Stomach smooth muscle (tissue), 2 donors: ENCODE measurements around the gene STAP2.
"Not testable (repeated sequence)": the region's sequence is repeated elsewhere in the genome, so short reads cannot be mapped to it uniquely, and the experiment has no call there.

ENCODE experiments used
- H3K27ac ChIP-seq: one replicate; pipeline ENCODE4 v1.7.0; 2013; ENCODE audit warnings: mild to moderate bottlenecking, low read length, inconsistent platforms
- H3K27me3 ChIP-seq, 2 donors: one replicate each; pipeline ENCODE4 v1.7.0; 2013; ENCODE audit warnings: low read length in 2 of 2; ENCODE audit not compliant: insufficient read depth in 2 of 2, control insufficient read depth in 1 of 2
- H3K36me3 ChIP-seq, 2 donors: one replicate each; pipeline ENCODE4 v1.7.0; 2013; ENCODE audit warnings: low read length in 2 of 2; ENCODE audit not compliant: control insufficient read depth in 2 of 2, insufficient read depth in 2 of 2
- H3K4me1 ChIP-seq: one replicate; pipeline ENCODE4 v1.7.0; 2013; ENCODE audit warnings: low read length; ENCODE audit not compliant: control insufficient read depth, insufficient read depth
- H3K4me3 ChIP-seq, 2 donors: one replicate each; pipeline ENCODE4 v1.7.0; 2013; ENCODE audit warnings: low read length in 2 of 2
- H3K9ac ChIP-seq, 2 donors: one replicate each; pipeline ENCODE4 v1.7.0; 2013; ENCODE audit warnings: low read length in 2 of 2, mild to moderate bottlenecking in 1 of 2
- H3K9me3 ChIP-seq, 2 donors: one replicate each; pipeline ENCODE4 v1.7.0; 2013; ENCODE audit warnings: low read length in 2 of 2; ENCODE audit not compliant: control insufficient read depth in 2 of 2
- donor health status: healthy.
- donor health status: Pancreatic carcinoma.

STAP2 gene

GRCh38 chr19:4278010-4278409 lies 60.6 kb downstream of the STAP2 start:
- no peak overlapping the region for H3K27ac ChIP-seq
- H3K27me3 ChIP-seq: peaks cover 21 to 32% of the 10 kb centered on the region in 2 donors
- no peak overlapping the region for H3K4me3 ChIP-seq
- H3K9ac ChIP-seq: no peak overlapping the region
- H3K36me3 ChIP-seq: no peaks in the 10 kb centered on the region
- peaks cover 9% of the 10 kb centered on the region for H3K4me1 ChIP-seq
- H3K9me3 ChIP-seq: no peaks in the 10 kb centered on the region

DNA sequence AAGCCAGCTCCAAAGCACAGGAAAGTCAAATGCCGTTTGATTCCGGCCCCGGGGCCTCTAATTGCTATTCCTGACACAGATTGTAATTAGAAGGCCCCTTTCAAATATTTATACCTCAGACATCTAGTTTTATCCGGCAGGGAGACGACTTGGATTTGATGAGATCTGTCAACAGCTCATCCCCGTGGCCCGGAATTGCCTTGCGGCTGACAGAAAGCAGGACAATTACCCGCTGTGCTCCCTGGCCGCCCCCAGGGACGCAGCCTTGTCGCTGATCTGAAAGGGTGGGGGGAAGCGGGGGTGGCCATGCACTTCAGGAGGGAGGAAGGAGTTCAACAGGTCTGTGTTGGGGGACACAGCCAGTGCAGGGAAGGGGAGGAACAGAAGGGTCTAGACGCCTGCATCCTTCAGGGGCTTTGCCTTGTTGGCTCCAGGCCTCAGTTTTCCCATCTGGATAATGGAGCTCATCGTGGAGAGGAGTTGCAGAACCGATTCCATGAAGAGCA lies 61.4 kb downstream of the STAP2 start:
- peaks cover 18 to 29% of the 10 kb centered on the region in 2 donors for H3K27me3 ChIP-seq
- peaks cover 9% of the 10 kb centered on the region for H3K4me1 ChIP-seq
- no peak overlapping the region for H3K9ac ChIP-seq
- H3K27ac ChIP-seq: no peak overlapping the region
- H3K4me3 ChIP-seq: no peak overlapping the region
- no peaks in the 10 kb centered on the region for H3K9me3 ChIP-seq
- no peaks in the 10 kb centered on the region for H3K36me3 ChIP-seq

- H3K4me1 ChIP-seq, H3K36me3 ChIP-seq, H3K27ac ChIP-seq, H3K9ac ChIP-seq, H3K4me3 ChIP-seq, H3K9me3 ChIP-seq: not testable (repeated sequence)
- H3K27me3 ChIP-seq: peaks cover 7 to 11% of the 10 kb centered on the region in 2 donors
Measured at GRCh38 chr19:4274321-4274686, 64.3 kb downstream of the STAP2 start.
